Bronchial epithelial cell (primary cell): ENCODE data around the gene IZUMO2. TPM values are rescaled to one million over a fixed set of nuclear protein-coding genes. Genes with fewer than 3 reads are reported as not detected.

Experiments used
- DNase-seq: peaks from one replicate; pipeline ENCODE4 v3.0.0-alpha.2; 2010; ENCODE audit warnings: low read depth
- FAIRE-seq: peaks from 2 replicates; lab custom pipeline; 2011; peaks lifted over from hg19 to GRCh38; lab: Jason Lieb, UNC
- H3K27me3 ChIP-seq: 2 replicates; pipeline ENCODE4 v1.5.1; 2011; ENCODE audit warnings: low read length; ENCODE audit not compliant: control insufficient read depth, insufficient read depth
- H3K36me3 ChIP-seq: 2 replicates; pipeline ENCODE4 v1.5.1; 2011; ENCODE audit warnings: low read length; ENCODE audit not compliant: control insufficient read depth, insufficient read depth
- H3K4me3 ChIP-seq: 2 replicates; pipeline ENCODE4 v1.5.1; 2011; ENCODE audit warnings: mild to moderate bottlenecking, low read depth, low read length, control low read depth
- total RNA-seq: library from RNA; depleted of rRNA; stranded (reverse); fragments of >200 nt; gene quantifications from 2 replicates; pipeline ENCODE4 v1.2.1, GENCODE V29; 2014
- TF ChIP-seq, protein P1 (sequence below): IDR thresholded peaks from 2 replicates; pipeline ENCODE4 v1.5.1; 2011; ENCODE audit warnings: mild to moderate bottlenecking, moderate library complexity, low read length, control low read depth, inconsistent platforms; ENCODE audit not compliant: insufficient read depth, severe bottlenecking

IZUMO2 gene
- total RNA-seq, 1 donor from 2014 or later: not detected

DNA sequence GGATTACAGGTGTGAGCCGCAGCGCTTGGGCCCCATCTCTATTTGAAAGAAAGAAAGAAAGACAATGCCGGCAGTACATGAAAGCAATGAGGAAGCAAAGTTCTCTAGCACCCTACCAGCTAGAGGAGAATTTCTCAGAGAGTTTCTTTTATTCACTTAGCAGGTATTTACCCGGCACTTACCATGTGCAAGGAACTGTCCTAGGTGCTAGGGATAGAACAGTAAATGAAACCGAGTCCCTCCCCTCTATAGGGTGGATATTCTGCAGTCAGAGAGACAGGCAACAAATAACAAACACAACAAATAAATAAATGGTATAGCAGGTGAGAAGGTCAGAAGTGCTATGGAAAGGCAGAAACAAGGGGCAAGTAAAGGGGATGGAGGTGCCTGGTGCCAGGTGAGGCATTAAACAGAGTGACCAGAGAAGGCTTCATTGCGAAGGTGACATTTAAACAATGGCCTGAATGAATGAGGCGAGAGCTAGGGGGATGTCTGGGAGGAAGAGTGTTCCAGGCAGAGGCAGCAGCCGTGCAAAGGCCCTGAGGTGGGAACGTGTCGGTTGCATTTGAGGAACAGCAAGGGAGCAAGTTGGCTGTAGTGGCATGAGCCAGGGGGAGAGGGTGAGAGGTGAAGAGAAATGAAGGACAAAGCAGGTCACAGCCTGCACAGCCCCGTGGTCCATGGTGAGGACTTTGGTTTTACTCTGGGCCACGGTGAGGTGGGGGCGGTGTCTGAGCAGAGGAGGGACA, 29.6 kb upstream of the IZUMO2 start:
- DNase-seq (no peak), FAIRE-seq (no peak)
- Histone ChIP-seq H3K27me3 (no peaks in the 10 kb centered on the region), H3K4me3 (no peak overlapping the region), H3K36me3 (no peaks in the 10 kb centered on the region)
- TF ChIP-seq, protein P1, sequence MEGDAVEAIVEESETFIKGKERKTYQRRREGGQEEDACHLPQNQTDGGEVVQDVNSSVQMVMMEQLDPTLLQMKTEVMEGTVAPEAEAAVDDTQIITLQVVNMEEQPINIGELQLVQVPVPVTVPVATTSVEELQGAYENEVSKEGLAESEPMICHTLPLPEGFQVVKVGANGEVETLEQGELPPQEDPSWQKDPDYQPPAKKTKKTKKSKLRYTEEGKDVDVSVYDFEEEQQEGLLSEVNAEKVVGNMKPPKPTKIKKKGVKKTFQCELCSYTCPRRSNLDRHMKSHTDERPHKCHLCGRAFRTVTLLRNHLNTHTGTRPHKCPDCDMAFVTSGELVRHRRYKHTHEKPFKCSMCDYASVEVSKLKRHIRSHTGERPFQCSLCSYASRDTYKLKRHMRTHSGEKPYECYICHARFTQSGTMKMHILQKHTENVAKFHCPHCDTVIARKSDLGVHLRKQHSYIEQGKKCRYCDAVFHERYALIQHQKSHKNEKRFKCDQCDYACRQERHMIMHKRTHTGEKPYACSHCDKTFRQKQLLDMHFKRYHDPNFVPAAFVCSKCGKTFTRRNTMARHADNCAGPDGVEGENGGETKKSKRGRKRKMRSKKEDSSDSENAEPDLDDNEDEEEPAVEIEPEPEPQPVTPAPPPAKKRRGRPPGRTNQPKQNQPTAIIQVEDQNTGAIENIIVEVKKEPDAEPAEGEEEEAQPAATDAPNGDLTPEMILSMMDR: no peak

DNA sequence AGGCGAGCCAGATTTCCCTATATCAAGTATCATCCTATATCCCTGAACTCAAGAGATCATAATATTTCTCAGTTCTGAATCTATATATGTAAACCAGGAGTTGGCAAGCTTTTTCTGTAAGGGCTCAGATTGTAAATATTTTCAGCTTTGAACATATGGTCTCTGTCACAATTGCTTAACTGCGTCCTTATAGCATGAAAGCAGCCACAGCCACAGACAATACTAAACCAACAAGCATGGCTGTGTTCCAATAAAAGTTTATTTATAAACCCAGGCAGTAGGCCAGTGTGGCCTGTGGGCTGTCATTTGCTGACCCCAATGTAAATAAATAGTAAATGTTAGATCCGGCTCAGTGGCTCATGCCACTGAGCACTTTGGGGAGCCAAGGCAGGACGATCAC, 28.1 kb upstream of the IZUMO2 start:
- H3K4me3 ChIP-seq: no peak overlapping the region
- no peaks in the 10 kb centered on the region for H3K36me3 ChIP-seq
- H3K27me3 ChIP-seq: no peaks in the 10 kb centered on the region
- DNase-seq (no peak), FAIRE-seq (no peak)
- TF ChIP-seq, protein P1: no peak

DNA sequence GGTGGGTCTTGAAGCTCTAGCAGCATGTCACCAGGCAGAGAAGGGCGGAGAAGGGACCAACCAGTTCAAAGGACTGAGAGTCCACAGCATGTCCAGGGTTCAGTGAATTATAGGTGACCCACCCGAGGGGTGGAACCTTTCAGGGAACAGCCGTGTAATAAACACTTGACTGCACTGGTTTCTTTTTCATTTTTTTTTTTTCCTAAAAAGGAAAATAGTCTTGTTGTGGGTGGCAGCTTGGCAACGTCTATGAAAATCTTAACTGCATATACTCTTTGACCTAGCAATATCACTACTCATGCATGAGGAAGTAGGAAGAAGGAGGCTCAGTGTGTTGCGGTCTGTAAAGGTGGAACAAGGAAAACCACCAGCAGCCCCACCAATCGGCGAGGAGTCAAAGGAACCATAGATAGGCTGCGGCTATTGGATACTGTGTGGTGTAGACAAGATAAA, 27.4 kb upstream of the IZUMO2 start:
- TF ChIP-seq, protein P1: no peak
- Histone ChIP-seq H3K27me3 (no peaks in the 10 kb centered on the region), H3K36me3 (no peaks in the 10 kb centered on the region), H3K4me3 (no peak overlapping the region)
- FAIRE-seq (no peak), DNase-seq (no peak)

DNA sequence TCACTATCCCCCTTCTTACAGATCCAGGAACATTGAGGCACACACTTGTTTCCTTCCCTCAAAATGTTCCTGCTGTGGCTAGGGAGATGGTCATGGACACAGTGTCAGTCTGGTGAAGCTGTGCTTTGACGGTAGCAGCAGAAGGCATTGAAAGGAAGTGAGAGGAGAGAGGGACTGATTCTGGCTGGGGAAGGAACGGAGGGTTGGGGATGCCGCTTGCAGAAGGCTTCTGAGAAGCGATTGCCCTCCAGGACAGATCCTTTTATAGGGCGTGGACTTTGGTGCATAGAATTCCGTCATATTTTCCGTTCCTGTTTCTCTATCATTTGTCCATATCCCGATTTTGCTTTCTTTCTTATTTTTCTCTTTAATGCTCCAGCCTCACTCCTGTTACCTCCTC, 26.2 kb upstream of the IZUMO2 start:
- DNase-seq (no peak), FAIRE-seq (no peak)
- TF ChIP-seq, protein P1: no peak
- no peaks in the 10 kb centered on the region for H3K27me3 ChIP-seq
- no peak overlapping the region for H3K4me3 ChIP-seq
- no peaks in the 10 kb centered on the region for H3K36me3 ChIP-seq

DNA sequence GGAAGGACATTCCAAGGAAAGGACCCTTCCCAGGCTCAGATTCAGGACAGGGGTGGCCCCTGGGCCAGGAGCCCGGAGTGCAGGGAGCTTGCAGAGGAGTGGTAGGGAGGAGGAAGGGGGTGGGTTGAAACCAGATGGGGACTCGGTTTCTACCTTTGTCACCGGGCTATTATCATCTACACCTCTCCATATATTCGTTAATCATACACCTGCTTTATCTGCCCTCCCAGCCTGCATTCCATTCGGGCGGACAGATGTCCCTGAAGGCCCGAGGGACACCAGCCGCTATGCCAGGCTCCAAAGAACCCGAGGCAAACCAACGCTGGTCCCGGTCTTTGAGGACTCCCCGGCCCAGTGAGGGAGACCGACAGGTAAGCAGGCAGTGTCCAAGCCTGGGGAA, 24.9 kb upstream of the IZUMO2 start:
- Histone ChIP-seq H3K36me3 (no peaks in the 10 kb centered on the region), H3K4me3 (no peak overlapping the region), H3K27me3 (no peaks in the 10 kb centered on the region)
- no peak for DNase-seq
- TF ChIP-seq, protein P1: no peak
- no peak for FAIRE-seq

DNA sequence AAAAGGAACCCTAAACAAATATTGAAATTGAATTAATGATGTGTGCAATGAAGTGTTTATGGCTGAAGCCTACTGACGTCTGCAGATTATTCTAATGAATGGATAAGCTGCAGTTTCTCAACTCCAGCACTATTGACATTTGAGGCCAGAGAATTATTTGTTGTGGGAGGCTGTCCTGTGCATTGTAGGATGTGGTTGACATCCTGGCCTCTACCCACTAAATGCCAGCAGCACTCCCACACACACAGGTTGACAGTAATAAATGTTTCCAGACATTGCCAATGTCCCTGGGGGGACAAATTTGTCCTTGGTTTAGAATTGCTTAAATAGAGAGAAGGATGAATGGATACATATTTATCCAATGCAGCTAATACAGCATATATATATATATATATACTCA, 21.1 kb upstream of the IZUMO2 start:
- H3K4me3 ChIP-seq: no peak overlapping the region
- FAIRE-seq (no peak), DNase-seq (no peak)
- no peaks in the 10 kb centered on the region for H3K36me3 ChIP-seq
- TF ChIP-seq, protein P1: no peak
- no peaks in the 10 kb centered on the region for H3K27me3 ChIP-seq
